Stimulated activated CD4-positive, alpha-beta T cell treated with anti-CD3 and anti-CD28 coated beads, Interleukin-15, amount 100 ng/mL, for 24 hours (primary cell): ENCODE measurements around the gene RANBP17.
"Not testable (repeated sequence)": the region's sequence is repeated elsewhere in the genome, so short reads cannot be mapped to it uniquely, and the experiment has no call there.

Experiments
- DNase-seq: peaks from one replicate; pipeline ENCODE4 v3.0.0-alpha.2; 2020

The RANBP17 gene

GRCh38 chr5:171162165-171162564, 300.3 kb downstream of the RANBP17 start:
- no peak for DNase-seq

GRCh38 chr5:171162596-171162995, 300.8 kb downstream of the RANBP17 start:
- DNase-seq = peak; percentile 5

- no peak for DNase-seq
Observed at GRCh38 chr5:171166766-171167165, 304.9 kb downstream of the RANBP17 start.

DNA sequence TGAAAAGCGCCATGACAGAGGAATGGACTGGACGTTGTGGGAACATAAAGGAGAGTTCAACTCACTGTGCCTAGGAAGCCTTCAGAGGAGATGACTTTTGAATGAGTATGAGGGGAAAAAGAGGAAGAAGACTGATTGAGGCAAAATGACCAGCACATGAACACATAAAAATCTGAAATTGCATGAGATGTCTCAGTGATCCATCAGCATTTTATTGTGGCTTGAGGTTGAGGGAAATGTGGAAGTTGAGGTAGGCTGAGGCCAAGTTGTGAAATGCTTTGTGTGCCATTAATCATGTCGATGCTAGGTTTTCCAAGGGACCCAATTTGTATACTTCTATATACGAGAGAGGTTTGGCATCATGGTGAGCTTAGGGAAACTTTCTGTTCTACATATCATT, 306.4 kb downstream of the RANBP17 start:
- no peak for DNase-seq

DNA sequence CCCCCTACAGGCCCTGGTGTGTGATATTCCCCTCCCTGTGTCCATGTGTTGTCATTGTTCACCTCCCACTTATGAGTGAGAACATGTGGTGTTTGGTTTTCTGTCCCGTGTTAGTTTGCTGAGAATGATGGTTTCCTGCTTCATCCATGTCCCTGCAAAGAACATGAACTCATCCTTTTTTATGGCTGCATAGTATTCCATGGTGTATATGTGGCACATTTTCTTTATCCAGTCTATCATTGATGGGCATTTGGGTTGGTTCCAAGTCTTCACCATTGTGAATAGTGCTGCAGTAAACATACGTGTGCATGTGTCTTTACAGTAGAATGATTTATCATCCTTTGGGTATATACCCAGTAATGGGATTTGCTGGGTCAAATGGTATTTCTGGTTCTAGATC, 313.1 kb downstream of the RANBP17 start:
- DNase-seq = not testable (repeated sequence)

GRCh38 chr5:171175746-171176145, 313.9 kb downstream of the RANBP17 start:
- no peak for DNase-seq

DNA sequence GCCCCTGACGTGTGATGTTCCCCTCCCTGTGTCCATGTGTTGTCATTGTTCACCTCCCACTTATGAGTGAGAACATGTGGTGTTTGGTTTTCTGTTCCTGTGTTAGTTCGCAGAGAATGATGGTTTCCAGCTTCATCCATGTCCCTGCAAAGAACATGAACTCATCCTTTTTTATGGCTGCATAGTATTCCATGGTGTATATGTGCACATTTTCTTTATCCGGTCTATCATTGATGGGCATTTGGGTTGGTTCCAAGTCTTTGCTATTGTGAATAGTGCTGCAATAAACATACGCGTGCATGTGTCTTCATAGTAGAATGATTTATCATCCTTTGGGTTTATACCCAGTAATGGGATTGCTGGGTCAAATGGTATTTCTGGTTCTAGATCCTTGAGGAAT, 316.4 kb downstream of the RANBP17 start:
- DNase-seq = not testable (repeated sequence)

- DNase-seq = no peak
Observed at GRCh38 chr5:171188016-171188415, 326.2 kb downstream of the RANBP17 start.

- DNase-seq = no peak
Observed at GRCh38 chr5:171189442-171189841, 327.6 kb downstream of the RANBP17 start.

- DNase-seq = no peak
Observed at GRCh38 chr5:171192111-171192510, 330.3 kb downstream of the RANBP17 start.

GRCh38 chr5:171201310-171201709, 339.5 kb downstream of the RANBP17 start:
- DNase-seq = no peak

DNA sequence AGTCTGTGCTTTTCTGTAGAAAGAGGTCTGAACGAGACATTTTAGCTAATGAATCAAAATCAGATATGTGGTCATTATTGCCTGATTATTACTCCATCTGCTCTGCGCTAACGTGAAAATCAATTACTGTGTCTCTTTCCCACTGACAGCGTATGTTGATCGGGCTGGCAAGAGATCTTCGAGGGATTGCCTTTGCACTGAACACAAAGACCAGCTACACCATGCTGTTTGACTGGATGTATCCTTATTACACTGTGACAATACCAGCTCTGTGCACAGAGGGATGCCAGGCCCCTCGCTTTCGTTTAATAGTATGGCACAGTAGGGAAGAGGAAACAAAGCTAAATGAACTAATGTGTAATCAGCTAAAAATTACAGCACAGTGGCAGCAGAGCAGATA, 343.6 kb downstream of the RANBP17 start:
- DNase-seq = no peak

GRCh38 chr5:171207256-171207847, 345.5 kb downstream of the RANBP17 start:
- peak; percentile 4 for DNase-seq

GRCh38 chr5:171221916-171222315, 360.1 kb downstream of the RANBP17 start:
- DNase-seq = no peak

DNA sequence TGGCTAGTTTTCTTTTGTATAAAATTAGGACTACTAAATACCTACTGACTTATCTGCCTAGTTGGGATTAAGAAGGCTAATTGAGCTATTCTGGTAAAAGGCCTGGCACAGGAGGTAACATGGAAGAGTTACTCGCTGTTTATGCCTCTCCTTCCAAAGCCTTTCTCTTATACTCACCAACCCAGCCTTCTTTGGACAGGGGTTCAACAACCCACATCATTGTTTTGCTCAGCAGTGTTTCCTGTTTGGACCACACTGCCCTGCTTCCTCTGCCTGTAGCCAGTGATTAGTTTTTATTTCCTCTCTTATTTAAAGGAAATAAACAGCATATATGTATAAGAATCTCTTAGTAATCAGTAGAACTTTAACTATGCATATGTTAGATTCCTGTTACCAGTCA, 362.1 kb downstream of the RANBP17 start:
- no peak for DNase-seq

DNA sequence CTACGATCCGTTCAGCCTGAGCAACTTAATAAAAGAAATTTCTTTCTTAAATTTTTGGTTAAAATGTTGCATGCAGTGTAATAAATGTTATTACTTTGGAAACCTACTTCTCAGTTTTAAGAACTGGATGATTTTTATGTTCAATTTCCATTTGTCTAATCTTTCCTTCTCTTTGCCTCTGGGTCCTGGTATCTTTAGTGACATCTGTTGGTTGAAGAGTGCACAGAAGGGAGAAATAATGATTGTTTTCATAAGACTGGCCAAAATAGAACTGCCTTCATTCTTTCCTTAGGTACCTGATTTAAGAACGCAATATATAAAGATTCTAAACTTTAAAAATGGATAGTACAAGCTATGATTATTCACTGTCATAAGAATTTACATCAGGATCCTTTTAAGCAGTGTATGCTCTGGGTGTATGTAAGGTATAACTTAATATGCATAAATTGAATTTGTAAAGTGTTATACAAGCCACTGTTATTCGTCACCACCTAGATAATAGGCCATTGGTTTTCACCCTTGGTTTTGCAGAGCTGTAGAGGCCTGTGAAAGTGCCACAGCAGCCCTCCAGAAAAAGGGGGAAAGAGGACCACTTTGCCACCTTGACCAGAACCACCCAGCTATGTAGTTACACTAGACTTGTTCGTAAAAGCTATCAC, 364.4 kb downstream of the RANBP17 start:
- DNase-seq = no peak

GRCh38 chr5:171226864-171227263, 365.0 kb downstream of the RANBP17 start:
- DNase-seq = no peak

- DNase-seq = no peak
Observed at GRCh38 chr5:171236651-171237050, 374.8 kb downstream of the RANBP17 start.

DNA sequence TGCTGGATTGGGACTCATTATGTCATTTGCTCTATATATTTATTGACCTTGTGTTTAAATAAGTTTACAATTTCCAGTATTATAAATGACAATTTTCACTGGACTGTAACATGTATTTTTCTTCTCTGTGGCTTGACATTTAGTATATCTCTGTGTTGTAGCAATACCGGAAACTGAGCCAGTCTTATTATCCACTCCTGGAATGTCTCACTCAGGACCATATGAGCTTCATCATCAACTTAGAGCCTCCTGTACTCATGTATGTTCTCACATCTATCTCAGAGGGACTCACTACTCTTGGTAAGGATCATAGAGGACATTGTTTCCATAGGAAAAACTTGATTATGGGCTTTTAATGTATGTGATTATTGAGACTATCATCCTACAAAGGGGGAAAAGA, 380.7 kb downstream of the RANBP17 start:
- DNase-seq = no peak

DNA sequence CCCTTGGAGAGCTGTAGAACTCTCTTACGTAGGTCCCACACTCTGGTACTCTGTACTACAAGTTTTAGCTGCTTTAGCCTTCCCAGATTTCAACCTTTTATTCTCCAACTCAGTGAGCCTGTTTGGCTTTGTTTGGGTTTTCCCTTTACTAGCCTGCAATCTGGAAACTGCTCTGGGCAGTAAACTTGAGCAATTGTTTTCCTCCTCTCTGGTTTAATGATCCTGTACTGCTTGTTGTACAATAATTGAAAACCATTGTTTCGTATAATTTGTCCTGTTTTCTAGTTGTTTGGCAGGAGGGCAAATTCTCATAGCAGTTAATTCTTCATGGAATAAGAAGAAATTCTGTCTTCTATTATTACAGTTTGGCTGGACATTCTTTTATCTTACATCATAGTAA, 384.4 kb downstream of the RANBP17 start:
- no peak for DNase-seq

GRCh38 chr5:171249460-171249859, 387.6 kb downstream of the RANBP17 start:
- no peak for DNase-seq

GRCh38 chr5:171250738-171251137, 388.9 kb downstream of the RANBP17 start:
- DNase-seq = no peak

- DNase-seq = no peak
Observed at GRCh38 chr5:171251519-171251918, 389.7 kb downstream of the RANBP17 start.

DNA sequence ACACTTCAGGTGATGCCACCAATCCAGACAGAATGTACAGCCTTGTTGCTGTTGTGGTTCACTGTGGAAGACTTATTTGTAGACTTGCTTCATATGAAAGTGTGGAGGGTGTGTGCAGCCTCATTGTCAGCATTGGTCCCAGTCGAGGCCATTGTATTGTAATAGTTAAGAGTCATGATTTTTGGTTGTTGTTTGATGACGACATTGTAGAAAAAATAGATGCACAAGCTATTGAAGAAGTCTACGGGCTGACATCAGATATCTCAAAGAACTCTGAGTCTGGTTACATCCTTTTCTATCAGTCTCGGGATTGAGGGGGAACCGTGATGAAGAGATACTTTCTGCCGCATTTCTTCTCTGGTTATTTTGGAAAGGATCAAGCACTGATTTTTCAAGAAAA, 390.9 kb downstream of the RANBP17 start:
- DNase-seq = no peak
